GM12873 (cell line): ENCODE measurements around the gene CA5A.
A peak's percentile ranks its signal among the peaks of the same experiment; 100 is the strongest.

Experiments used
- TF ChIP-seq, protein P1 (sequence below): IDR thresholded peaks from 2 replicates; pipeline ENCODE4 v1.5.1; 2012; ENCODE audit warnings: low read depth, mild to moderate bottlenecking, moderate library complexity, low read length, control low read depth; ENCODE audit not compliant: insufficient read depth; ENCODE audit errors: missing control alignments

CA5A gene

DNA sequence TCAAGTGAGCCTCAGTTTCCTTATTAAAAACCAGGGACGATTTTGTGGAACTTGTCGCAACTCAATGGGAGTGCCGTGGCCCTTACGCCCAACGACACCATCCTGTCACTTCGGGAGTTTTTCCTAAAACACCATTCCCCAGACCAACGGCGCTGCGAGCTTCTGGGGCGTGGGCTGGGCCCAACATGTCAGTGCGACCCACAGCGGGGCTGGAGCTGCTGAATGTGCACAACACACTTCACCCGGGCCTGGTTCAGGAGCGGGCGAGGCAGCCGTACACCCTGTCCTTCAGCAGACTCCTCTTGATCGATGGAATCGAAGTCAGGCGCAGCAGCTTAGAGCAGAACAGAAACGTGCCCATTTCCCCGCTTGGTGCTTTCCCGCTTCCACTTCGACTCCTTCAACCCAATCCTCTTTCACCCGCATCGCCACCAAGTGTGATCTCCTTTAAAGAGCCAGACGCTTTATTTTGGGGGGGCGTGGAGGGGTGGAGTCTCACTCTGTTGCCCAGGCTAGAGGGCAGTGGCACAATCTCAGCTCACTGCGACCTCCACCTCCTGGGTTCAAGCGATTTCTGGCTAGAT lies 53.8 kb downstream of the CA5A start:
- TF ChIP-seq, protein P1, sequence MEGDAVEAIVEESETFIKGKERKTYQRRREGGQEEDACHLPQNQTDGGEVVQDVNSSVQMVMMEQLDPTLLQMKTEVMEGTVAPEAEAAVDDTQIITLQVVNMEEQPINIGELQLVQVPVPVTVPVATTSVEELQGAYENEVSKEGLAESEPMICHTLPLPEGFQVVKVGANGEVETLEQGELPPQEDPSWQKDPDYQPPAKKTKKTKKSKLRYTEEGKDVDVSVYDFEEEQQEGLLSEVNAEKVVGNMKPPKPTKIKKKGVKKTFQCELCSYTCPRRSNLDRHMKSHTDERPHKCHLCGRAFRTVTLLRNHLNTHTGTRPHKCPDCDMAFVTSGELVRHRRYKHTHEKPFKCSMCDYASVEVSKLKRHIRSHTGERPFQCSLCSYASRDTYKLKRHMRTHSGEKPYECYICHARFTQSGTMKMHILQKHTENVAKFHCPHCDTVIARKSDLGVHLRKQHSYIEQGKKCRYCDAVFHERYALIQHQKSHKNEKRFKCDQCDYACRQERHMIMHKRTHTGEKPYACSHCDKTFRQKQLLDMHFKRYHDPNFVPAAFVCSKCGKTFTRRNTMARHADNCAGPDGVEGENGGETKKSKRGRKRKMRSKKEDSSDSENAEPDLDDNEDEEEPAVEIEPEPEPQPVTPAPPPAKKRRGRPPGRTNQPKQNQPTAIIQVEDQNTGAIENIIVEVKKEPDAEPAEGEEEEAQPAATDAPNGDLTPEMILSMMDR = no peak

DNA sequence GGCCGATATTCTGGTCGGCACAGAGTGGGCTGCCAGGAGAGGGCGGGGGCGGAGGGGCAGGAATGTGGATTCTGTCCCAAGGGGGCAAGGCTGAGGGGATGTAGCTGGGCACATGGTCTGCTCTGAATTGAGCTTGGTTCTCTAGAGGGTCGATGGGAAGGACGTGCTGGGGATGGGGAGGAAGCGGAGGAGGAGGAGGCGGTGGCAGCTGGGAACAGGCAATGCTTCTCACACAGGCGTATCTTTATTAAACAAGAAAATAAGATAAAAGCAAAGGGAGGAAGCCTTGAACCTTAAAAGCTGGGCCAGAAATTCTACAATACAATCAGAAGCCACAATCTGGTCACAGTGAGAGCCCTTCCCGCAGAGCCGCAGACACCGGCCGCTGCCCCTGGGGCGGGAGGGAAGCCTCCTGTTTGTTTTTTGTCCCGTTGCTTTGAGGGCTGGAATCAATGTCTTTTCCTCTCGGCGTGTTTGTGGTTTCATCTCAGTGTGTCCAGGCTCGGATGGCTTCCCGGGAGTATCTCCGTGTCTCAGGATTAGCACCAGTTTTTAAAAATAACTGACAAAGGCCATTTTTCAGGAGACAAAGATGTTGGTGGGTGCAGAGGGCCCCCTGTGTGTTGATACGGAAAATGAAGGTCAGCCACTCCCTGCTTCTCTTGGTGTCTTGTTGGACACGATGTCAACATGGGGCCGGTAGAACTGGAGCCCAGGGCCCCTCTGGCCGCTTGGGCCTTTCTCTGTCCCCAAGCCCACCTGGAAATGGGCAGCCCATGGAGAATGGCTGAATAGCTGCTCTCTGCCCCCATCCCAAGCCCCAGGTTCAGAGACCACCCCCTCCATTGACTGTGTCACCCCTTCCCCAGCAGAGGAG lies 54.8 kb downstream of the CA5A start:
- TF ChIP-seq, protein P1 = no peak

DNA sequence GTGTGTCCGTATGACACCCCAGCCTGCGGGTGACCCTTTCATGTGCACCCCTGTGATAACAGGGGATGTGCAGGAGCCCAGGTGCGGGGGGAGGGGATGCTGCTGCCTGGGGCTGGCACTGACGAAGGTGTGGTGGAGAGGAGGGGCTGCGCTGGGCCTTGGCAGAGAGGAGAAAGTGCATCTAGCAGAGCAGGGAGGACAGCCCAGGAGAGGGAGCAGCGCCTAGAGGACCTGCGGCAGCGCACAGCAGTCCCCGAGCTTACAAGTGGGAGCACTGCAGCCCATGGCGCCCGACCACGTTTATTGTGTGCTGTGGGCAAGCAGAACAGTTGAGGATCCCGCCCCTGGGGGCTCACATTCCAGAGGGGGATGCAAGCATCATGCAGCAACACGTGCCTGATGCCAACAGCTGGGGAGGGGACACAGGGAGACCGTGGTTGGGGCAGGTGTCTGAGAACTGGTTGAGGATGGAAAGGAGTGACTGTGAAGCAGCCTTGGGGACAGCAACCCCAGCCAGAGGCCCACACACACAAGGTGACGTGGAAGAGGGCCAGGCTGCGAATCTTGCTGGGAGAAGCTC lies 56.1 kb downstream of the CA5A start:
- TF ChIP-seq, protein P1 = no peak

GRCh38 chr16:87878704-87879103 lies 57.6 kb downstream of the CA5A start:
- TF ChIP-seq, protein P1 = no peak

- TF ChIP-seq, protein P1 = peak; percentile 48
Observed at GRCh38 chr16:87877942-87878507, 58.3 kb downstream of the CA5A start.

DNA sequence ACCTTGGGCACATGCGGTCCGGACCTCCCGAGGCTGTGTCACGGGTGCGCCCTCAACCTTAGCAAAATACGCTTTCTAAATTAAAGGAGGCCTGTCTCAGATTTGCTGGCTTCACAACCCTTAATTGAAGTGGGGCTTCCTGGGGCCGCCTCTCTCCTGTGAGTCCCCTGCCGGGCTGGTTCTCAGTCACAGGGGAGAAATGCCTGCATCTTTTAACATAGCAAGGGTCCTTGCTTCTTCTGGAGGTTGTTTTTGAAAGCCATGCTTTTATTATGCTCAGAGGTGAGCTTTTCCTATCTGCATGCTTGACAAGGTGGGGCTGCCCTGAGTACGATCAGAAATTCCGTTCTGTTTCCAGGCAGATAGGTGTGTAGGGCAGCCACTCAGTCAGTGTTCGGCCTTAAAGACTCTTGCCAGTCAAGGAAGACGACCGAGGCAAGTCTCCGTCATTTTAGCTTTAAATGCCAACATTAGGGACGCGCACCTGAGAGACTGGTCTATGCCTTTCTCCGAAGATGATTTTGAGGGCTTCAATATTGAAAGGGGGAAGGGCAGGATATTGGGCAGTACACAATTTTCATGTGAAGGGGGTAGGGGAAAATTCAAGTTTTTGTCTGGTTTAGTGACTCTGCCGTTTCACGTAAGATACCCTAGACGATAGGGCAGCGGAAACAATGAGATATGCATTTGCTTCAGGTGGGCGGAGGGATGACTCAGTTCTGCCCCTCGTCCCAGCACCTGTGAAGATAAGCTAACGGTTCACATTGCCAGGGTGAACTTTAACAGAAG lies 61.5 kb downstream of the CA5A start:
- TF ChIP-seq, protein P1 = no peak
